Urothelium cell line (cell line): Measurements from ENCODE around the gene SUSD1.
A peak's percentile ranks its signal among the peaks of the same experiment; 100 is the strongest.

ENCODE experiments used
- DNase-seq: peaks from one replicate; pipeline ENCODE4 v3.0.0; 2011; ENCODE audit warnings: low spot score, mixed read lengths
- FAIRE-seq: peaks from 2 replicates; lab custom pipeline; 2011; peaks lifted over from hg19 to GRCh38; lab: Jason Lieb, UNC

SUSD1 gene

DNA sequence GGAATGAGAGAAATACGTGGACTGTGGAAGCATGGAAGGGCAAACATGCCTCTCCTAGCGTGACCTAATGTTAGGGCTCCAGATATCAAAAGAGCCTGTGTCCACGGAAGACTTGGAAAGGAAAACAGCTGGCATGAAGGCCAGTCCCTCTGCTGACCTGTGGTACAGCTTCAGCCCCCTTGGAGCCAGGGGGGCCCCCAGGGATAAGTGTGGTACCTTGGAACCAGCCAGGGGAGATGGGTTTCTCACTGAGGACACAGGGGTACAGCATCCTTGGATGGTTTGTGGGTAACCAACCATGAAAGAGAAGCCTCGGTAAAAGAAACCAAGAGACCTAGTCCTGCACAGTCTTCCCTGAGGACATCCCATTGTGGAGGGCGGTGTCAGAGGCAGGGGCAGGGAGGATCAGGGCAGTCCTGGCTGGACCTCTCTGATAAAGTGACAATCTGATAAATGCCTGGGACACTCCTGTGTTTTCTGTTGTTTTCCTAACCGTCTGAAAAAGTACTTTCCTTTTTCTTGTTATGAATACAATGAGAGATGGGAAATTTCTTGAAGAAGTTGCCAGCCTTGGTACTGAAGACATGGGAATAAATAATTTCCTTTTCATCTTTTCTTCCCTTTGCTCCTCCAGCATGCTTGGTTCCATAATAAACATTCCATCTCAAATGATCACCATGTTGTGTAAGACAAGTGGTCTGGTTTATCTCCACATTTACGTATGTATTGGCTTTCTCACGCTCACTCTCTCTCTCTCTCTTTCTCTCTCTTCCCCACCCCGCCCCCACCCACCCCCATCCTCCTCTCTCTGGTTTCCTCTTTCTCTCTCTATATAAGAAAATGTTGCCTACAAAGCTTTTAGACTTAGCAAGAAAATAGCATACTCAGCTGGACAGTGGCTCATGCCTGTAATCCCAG lies 102.1 kb downstream of the SUSD1 start:
- FAIRE-seq: no peak
- DNase-seq: no peak

DNA sequence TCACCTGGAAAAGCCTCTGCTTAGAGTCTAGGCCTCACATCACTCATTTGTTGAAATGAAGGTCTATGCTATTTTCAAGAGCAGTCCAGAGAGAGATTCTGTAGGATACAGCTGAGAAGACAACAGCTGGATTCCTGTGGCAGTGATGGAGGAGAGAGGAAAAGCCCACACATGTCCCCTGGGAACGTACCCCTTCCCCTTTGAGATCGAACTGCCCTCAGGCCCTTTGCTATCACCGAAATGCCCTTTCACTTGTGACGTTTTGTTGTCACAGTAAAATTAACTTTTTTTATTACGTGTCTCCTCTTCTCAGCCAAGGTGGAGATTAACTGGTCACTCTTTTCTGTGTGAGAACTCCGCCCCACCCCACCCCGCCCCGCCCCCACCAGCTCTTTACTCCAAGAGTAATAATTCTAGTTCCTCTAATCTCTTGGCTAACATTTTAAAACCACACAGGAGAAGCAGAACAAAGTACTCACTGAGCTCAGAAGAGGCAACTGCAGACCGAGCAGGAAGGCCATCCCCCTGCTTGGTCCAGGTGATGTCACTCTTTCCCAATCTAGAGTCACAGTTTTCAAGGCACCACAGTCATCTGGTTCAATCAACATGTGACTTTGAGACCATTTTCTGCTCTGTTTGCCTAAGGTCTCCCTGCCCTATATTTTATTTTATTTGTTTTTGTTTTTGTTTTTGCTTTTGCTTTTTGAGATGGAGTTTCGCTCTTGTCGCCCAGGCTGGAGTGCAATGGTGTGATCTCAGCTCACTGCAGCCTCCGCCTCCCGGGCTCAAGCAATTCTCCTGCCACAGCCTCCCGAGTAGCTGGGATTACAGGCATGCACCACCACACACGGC lies 105.6 kb downstream of the SUSD1 start:
- DNase-seq (no peak), FAIRE-seq (no peak)

GRCh38 chr9:112065806-112066606 lies 109.1 kb downstream of the SUSD1 start:
- DNase-seq (no peak), FAIRE-seq (no peak)

DNA sequence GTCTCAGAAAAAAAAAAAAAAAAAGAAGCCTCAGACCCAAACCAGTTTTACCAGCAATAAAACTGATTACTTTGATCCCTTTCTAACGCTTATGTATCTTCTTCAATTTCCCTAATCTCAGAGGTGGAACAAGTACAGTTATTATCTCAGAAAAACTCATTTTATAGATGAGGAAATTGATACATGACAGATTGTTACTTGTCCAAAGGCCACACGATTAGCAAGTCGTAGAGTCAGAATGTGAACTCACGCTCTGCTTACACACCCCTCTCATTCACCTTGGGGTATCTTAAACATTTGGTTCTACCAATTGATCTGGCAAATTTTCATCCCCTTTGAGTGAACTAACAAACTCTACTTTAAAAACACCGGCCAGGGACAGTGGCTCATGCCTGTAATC lies 110.2 kb downstream of the SUSD1 start:
- DNase-seq (no peak), FAIRE-seq (no peak)

- DNase-seq: no peak
- FAIRE-seq: no peak
Observed at GRCh38 chr9:112063586-112063985, 111.5 kb downstream of the SUSD1 start.

DNA sequence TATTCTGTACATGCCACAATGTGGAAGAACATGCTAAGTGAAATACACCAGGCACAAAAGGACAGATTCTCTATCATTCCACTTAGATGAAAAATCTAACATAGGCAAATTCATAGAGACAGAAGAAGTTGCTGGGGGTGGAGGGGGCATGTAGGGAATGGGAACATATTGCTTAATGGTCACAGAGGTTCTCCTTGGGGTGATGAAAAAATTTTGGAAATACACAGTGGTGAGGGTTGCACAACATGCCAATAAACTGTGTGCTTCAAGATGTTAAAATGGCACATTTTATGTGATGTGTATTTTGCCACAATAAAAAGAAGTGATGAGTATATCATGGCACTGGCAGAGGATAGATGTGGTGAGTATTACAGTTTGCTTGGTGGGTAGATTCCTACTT lies 111.9 kb downstream of the SUSD1 start:
- no peak for DNase-seq
- FAIRE-seq: no peak

DNA sequence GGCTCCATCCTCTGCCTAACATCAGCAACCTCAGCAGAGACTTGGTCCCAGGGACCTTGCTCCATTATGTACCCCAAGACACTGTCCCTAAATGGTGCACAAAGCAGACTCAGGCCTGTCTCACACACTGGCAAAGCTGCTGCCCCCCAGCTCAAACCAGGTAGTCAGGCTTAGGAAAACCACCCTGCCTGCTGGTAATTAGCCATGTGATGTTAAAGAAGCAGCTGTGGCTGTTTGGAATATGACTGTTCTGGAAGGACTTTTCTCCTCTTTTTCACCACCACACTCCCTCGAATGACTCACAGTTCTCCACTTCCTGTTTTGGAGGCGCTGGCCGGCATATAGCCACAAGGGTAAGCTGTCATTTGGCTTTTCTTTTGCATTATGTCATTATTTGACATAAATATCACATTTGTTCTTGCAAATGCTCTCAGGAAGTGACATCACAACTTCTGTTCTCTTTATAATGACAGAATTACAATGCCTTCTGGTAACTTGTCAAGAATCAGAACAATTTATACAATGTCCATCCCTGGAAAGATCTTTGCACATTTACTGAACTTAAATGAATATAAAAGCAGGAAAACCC lies 113.9 kb downstream of the SUSD1 start:
- peak; percentile 87 for DNase-seq
- FAIRE-seq: no peak

GRCh38 chr9:112059966-112060320 lies 115.2 kb downstream of the SUSD1 start:
- DNase-seq (no peak), FAIRE-seq (no peak)

- FAIRE-seq (no peak), DNase-seq (peak; percentile 33)
Observed at GRCh38 chr9:112059145-112059965, 115.7 kb downstream of the SUSD1 start.

GRCh38 chr9:112056996-112057395 lies 118.1 kb downstream of the SUSD1 start:
- FAIRE-seq: no peak
- no peak for DNase-seq

DNA sequence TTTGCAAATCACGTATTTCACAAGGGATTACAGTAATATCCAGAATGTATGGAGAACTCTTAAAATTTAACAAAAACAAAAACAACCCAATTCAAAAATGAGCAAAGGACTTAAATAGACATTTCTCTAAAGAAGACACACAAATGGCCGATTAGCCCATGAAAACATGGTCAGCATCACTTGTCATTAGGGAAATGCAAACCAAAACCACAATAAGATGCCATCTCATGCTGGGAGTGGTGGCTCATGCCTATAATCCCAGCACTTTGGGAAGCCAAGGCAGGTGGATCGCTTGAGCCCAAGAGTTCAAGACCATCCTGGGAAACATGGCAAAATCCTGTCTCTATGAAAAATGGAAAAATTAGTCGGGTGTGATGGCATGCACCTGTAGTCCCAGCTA lies 120.2 kb downstream of the SUSD1 start:
- DNase-seq (no peak), FAIRE-seq (no peak)

- DNase-seq (no peak), FAIRE-seq (no peak)
Observed at GRCh38 chr9:112051812-112052211, 123.3 kb downstream of the SUSD1 start.

DNA sequence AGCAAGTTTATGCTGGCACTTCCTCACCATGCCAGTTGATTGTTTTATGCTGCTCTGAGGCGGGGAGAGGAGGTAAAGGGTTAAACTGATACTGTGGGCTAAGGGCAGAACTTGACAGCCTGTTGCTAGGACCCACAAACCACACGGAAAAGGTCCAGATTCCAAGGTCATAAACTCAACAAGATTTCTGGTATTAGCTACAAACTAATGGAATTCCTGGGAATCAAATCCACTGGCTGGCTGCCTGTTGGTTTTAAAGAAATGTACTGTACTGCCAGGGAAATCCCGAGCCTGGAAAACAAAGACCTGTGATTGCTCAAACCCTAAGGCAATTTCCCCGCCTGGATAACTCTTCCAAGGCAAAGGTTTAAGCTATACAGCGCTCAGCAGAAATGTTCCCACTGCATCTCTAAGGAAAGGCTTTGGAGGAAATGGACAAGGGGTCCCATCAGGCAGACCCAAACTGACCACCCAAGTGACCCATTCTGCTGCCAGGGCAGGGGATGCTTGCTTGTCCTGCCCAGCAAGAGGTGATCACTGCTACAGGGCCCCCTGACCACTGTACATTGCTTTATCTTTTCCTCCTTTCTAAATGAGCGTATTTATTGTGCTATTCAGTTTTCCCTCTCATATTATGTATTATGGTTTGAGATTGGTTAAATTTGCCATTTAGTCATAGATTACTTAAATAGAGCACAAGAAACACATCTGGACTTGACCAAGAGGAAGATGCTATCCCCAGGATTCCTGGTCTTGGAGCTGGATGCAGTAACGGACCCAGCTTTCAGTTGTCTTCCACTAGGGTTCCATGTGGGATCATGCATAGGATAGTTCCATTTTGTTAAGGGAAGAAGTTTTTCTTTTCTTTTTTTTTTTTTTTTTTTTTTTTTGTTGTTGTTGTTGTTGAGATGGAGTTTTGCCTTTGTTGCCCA lies 124.3 kb downstream of the SUSD1 start:
- peak; percentile 72 for DNase-seq
- FAIRE-seq: no peak

GRCh38 chr9:112049811-112050516 lies 125.1 kb downstream of the SUSD1 start:
- DNase-seq: no peak
- no peak for FAIRE-seq

DNA sequence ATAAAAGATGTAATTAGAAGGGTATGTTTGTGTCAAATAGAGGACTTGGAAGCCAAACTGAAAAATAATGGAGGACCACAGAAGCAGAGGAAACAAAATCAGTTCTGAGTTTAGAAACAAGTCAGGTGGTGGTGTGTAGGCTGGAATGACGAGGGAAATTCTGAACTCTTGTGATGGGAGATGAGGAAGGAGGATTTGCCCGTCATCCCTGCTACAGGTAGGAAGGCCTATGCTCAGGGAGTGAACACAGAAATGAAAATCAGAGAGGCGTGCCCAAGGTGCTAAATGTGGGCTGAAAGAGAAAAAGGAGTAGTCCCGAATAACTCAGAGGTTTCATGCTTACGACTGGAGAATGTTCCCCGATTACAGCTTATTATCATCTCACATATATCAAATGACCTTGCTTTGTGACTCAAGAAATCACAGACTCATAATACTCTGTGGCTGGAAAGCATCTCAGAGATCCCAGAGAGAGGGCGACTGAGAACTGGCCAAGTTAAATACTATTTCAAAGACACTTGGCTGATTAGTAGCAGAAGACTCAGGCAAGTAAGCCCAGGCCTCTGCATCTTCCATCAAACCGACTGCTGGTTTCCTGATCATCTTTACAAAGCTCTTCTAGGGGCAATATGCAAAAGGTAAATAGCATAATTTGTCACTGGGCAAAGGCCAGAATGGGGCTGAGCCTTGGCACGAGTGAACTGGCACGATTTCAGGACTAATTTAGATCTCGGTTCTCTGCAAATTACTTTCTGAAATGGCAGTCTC lies 126.0 kb downstream of the SUSD1 start:
- FAIRE-seq (no peak), DNase-seq (no peak)

- DNase-seq: no peak
- FAIRE-seq: no peak
Observed at GRCh38 chr9:112047538-112048066, 127.5 kb downstream of the SUSD1 start.

DNA sequence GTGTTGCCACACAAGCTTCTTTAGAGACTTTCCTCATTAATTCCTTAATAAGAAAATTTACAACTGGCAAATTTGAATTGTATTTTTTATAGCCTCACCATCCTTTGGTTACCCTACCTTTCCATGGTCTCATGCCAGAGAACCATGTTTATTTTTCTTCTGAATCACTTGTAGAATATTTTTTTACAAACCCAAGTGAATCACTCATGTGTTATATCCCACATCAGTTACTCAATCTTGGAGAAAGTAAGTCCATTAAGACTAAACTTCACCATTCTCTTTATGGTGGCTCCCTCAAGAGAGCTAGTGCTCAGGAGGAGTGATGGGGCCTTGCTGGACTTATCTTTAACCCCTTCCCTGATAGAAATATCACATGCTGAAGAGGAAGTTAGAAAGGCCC lies 128.9 kb downstream of the SUSD1 start:
- no peak for FAIRE-seq
- DNase-seq: no peak
